Measurements from ENCODE around the gene CFAP46.

The CFAP46 gene

DNA sequence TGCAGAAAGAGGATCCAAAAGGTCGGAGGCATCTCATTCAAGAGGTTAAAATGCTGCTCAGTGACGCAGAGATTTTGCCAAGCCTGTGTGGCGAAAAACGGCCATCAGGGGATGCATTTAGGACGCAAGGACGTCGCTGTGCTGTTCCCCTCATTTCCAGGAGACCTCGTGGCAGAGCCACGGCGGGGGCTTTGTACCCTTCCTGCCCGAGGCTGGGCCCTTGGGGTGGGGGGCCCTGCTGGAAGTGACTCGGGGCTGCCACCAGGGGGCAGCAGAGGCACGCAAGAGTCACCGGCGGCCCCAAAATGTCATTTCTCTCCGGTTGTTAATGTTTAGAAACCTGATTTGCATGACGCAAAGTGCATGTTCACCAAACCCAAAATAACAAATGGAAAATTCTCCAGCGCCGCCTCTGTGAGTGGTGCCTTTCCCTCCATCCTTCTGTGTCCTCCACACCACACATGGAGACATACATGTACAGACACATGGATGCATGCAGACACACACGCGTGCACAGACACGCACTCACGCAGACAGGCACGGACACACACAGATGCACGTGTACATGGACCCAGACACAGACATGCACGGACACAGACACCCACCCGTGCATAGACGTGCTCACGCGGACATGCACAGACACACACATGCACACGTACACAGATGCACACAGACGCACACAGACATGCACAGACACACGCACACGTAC is 105.4 kb downstream of the CFAP46 start:
- no peak for TF ChIP-seq ESRRG (CRISPR knock-in tag; IDR thresholded peaks at IDR 0.05)
- ATAC-seq: peak; percentile 61

DNA sequence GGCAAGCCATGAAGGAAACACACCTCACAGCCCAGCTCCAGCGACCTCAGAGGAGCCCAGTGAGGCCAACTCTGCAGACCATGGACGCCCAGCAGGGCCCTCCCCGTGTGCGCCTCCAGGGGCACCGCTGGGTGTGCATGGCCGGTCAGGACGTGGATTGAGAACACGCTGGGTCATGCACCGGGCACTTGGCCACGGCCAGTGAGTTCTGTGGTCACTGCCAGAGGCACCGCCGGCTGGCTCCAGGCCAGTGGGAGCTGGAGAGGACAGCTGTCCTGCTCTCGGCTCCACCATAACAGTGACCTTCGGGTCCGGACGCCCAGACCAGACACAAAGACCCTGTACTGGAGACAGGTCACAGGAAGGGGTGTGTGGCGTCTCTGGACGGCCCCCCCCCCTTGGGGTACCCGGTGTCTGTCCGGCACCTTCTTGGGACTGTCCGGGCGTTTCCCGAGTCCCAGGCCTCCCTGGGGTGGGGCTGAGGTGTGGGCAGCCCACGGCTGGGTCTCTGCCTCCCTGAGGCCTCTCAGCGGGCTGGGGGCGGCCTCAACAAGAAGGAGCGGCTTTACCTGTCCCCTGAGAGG is 106.0 kb downstream of the CFAP46 start:
- no peak for ATAC-seq
- TF ChIP-seq GLIS3 (CRISPR knock-in tag; IDR thresholded peaks at IDR 0.05) (no peak), BACH2 (CRISPR knock-in tag; IDR thresholded peaks at IDR 0.05; ENCODE audit: borderline replicate concordance) (no peak), ZC3H10 (CRISPR knock-in tag; IDR thresholded peaks at IDR 0.05) (no peak), ZFP3 (CRISPR knock-in tag; IDR thresholded peaks at IDR 0.05) (no peak), ZFP30 (CRISPR knock-in tag; IDR thresholded peaks at IDR 0.05) (no peak), TCF4 (CRISPR knock-in tag; IDR thresholded peaks at IDR 0.05; ENCODE audit: borderline replicate concordance) (no peak), PPARA (CRISPR knock-in tag; IDR thresholded peaks at IDR 0.05; ENCODE audit: borderline replicate concordance) (no peak), TOX (CRISPR knock-in tag; IDR thresholded peaks at IDR 0.05; ENCODE audit: borderline replicate concordance) (no peak), ESRRG (CRISPR knock-in tag; IDR thresholded peaks at IDR 0.05) (no peak), ARNTL (CRISPR knock-in tag; IDR thresholded peaks at IDR 0.05; ENCODE audit: borderline replicate concordance, low read depth) (no peak), CSDC2 (CRISPR knock-in tag; IDR thresholded peaks at IDR 0.05) (no peak), ZNF70 (CRISPR knock-in tag; IDR thresholded peaks at IDR 0.05) (no peak)
- TF ChIP-seq, protein P1, sequence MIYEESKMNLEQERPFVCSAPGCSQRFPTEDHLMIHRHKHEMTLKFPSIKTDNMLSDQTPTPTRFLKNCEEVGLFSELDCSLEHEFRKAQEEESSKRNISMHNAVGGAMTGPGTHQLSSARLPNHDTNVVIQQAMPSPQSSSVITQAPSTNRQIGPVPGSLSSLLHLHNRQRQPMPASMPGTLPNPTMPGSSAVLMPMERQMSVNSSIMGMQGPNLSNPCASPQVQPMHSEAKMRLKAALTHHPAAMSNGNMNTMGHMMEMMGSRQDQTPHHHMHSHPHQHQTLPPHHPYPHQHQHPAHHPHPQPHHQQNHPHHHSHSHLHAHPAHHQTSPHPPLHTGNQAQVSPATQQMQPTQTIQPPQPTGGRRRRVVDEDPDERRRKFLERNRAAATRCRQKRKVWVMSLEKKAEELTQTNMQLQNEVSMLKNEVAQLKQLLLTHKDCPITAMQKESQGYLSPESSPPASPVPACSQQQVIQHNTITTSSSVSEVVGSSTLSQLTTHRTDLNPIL (CRISPR knock-in tag; IDR thresholded peaks at IDR 0.05; ENCODE audit: low read depth): no peak
- TF ChIP-seq, protein P2, sequence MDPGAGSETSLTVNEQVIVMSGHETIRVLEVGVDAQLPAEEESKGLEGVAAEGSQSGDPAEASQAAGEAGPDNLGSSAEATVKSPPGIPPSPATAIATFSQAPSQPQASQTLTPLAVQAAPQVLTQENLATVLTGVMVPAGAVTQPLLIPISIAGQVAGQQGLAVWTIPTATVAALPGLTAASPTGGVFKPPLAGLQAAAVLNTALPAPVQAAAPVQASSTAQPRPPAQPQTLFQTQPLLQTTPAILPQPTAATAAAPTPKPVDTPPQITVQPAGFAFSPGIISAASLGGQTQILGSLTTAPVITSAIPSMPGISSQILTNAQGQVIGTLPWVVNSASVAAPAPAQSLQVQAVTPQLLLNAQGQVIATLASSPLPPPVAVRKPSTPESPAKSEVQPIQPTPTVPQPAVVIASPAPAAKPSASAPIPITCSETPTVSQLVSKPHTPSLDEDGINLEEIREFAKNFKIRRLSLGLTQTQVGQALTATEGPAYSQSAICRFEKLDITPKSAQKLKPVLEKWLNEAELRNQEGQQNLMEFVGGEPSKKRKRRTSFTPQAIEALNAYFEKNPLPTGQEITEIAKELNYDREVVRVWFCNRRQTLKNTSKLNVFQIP (CRISPR knock-in tag; IDR thresholded peaks at IDR 0.05; ENCODE audit: borderline replicate concordance, low read depth): no peak

DNA sequence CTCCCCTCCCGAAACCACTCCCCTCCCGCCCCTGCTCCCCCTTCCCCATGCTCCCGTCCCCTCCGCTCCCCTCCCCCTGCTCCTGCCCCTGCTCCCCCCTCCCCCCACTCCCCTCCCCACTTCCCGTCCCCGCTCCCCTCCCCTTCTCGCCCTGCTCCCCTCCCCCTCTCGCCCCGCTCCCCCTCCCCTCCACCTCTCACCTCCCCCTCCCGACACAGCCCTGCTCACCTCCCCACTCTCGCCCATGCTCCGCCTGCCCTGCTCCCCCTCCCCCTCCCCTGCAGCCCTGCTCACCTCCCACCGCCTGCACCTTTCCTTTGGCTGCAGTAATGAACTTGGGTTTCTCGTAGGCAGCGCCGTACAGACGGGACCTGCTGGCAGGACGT is 106.5 kb downstream of the CFAP46 start:
- ATAC-seq: no peak
- no peak for TF ChIP-seq OSR1 (CRISPR knock-in tag; IDR thresholded peaks at IDR 0.05)
- no peak for TF ChIP-seq TOX (CRISPR knock-in tag; IDR thresholded peaks at IDR 0.05; ENCODE audit: borderline replicate concordance)
- TF ChIP-seq, protein P1 (CRISPR knock-in tag; IDR thresholded peaks at IDR 0.05; ENCODE audit: low read depth): no peak
- TF ChIP-seq ZFP30 (CRISPR knock-in tag; IDR thresholded peaks at IDR 0.05): no peak
- TF ChIP-seq, protein P3, sequence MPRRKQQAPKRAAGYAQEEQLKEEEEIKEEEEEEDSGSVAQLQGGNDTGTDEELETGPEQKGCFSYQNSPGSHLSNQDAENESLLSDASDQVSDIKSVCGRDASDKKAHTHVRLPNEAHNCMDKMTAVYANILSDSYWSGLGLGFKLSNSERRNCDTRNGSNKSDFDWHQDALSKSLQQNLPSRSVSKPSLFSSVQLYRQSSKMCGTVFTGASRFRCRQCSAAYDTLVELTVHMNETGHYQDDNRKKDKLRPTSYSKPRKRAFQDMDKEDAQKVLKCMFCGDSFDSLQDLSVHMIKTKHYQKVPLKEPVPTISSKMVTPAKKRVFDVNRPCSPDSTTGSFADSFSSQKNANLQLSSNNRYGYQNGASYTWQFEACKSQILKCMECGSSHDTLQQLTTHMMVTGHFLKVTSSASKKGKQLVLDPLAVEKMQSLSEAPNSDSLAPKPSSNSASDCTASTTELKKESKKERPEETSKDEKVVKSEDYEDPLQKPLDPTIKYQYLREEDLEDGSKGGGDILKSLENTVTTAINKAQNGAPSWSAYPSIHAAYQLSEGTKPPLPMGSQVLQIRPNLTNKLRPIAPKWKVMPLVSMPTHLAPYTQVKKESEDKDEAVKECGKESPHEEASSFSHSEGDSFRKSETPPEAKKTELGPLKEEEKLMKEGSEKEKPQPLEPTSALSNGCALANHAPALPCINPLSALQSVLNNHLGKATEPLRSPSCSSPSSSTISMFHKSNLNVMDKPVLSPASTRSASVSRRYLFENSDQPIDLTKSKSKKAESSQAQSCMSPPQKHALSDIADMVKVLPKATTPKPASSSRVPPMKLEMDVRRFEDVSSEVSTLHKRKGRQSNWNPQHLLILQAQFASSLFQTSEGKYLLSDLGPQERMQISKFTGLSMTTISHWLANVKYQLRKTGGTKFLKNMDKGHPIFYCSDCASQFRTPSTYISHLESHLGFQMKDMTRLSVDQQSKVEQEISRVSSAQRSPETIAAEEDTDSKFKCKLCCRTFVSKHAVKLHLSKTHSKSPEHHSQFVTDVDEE (CRISPR knock-in tag; IDR thresholded peaks at IDR 0.05): no peak
- no peak for TF ChIP-seq RARB (CRISPR knock-in tag; IDR thresholded peaks at IDR 0.05)
- no peak for TF ChIP-seq TCF4 (CRISPR knock-in tag; IDR thresholded peaks at IDR 0.05; ENCODE audit: borderline replicate concordance)
- TF ChIP-seq, protein P2 (CRISPR knock-in tag; IDR thresholded peaks at IDR 0.05; ENCODE audit: borderline replicate concordance, low read depth): no peak
- no peak for TF ChIP-seq PPARA (CRISPR knock-in tag; IDR thresholded peaks at IDR 0.05; ENCODE audit: borderline replicate concordance)
- no peak for TF ChIP-seq ZNF70 (CRISPR knock-in tag; IDR thresholded peaks at IDR 0.05)
- TF ChIP-seq ISL1 (CRISPR knock-in tag; IDR thresholded peaks at IDR 0.05): no peak
- TF ChIP-seq, protein P4, sequence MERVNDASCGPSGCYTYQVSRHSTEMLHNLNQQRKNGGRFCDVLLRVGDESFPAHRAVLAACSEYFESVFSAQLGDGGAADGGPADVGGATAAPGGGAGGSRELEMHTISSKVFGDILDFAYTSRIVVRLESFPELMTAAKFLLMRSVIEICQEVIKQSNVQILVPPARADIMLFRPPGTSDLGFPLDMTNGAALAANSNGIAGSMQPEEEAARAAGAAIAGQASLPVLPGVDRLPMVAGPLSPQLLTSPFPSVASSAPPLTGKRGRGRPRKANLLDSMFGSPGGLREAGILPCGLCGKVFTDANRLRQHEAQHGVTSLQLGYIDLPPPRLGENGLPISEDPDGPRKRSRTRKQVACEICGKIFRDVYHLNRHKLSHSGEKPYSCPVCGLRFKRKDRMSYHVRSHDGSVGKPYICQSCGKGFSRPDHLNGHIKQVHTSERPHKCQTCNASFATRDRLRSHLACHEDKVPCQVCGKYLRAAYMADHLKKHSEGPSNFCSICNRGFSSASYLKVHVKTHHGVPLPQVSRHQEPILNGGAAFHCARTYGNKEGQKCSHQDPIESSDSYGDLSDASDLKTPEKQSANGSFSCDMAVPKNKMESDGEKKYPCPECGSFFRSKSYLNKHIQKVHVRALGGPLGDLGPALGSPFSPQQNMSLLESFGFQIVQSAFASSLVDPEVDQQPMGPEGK (CRISPR knock-in tag; IDR thresholded peaks at IDR 0.05; ENCODE audit: borderline replicate concordance): no peak
- TF ChIP-seq, protein P5, sequence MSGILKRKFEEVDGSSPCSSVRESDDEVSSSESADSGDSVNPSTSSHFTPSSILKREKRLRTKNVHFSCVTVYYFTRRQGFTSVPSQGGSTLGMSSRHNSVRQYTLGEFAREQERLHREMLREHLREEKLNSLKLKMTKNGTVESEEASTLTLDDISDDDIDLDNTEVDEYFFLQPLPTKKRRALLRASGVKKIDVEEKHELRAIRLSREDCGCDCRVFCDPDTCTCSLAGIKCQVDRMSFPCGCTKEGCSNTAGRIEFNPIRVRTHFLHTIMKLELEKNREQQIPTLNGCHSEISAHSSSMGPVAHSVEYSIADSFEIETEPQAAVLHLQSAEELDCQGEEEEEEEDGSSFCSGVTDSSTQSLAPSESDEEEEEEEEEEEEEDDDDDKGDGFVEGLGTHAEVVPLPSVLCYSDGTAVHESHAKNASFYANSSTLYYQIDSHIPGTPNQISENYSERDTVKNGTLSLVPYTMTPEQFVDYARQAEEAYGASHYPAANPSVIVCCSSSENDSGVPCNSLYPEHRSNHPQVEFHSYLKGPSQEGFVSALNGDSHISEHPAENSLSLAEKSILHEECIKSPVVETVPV (CRISPR knock-in tag; IDR thresholded peaks at IDR 0.05): no peak
- no peak for TF ChIP-seq BACH2 (CRISPR knock-in tag; IDR thresholded peaks at IDR 0.05; ENCODE audit: borderline replicate concordance)
- no peak for TF ChIP-seq GLIS3 (CRISPR knock-in tag; IDR thresholded peaks at IDR 0.05)

Data from SK-N-SH treated with all-trans-retinoic acid at 6 μM for 48 hours (cell line).